GM10266 (cell line): ENCODE results near the gene LMLN.
"Not testable (repeated sequence)": the region's sequence is repeated elsewhere in the genome, so short reads cannot be mapped to it uniquely, and the experiment has no call there.

Experiments
- DNase-seq: peaks from one replicate; pipeline ENCODE4 v3.0.0; 2012; ENCODE audit errors: extremely low spot score
- CTCF ChIP-seq: IDR thresholded peaks from 2 replicates; pipeline ENCODE4 v1.5.1; 2012; ENCODE audit warnings: mild to moderate bottlenecking, low read depth; ENCODE audit not compliant: control insufficient read depth, insufficient read depth; ENCODE audit errors: missing control alignments

Gene LMLN

GRCh38 chr3:197959891-197960693 lies at the start of gene LMLN:
Gene LMLN, plus strand, starts transcription at chr3:197960217. Its CDS starts 29 bp downstream, at chr3:197960246.
- DNase-seq, result peak; percentile 95
- no peak for TF ChIP-seq CTCF

GRCh38 chr3:197912741-197913476 lies 47.1 kb upstream of the LMLN start:
- TF ChIP-seq CTCF, result no peak
- no peak for DNase-seq

DNA sequence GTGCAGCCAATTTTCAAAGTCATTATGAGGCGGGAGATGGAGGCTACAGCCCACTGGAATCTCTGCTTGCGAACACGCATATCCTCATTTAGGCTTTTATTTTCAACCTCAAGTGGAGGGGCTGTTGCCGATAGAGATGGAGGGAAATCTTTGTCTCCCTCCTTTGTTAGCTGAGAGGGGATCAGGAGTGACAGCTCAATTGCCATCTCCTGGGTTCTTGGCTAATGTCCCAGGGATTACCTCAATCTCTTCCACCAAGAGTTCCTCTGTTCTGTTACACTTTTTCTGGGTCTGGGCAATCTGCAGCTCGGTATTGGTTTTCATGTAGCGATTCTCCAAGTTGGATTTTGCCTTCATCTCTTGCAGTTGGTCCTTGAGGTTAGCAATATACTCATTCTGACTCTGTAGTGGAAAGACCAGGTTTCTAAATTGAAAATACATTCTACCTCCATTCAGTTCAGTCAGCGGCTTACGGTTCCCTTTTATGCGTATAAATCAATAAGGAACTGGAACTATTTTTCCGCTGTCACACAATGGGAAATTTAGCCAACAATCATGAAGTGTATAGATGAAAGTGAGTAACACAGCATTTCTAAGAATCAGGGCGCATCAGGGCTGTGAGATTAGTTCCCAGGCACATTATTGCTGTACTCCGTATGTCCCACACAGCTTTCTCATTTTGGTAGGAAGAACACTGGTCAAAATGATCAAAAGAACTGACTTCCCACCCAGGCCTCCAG lies 46.2 kb upstream of the LMLN start:
- no peak for TF ChIP-seq CTCF
- no peak for DNase-seq

DNA sequence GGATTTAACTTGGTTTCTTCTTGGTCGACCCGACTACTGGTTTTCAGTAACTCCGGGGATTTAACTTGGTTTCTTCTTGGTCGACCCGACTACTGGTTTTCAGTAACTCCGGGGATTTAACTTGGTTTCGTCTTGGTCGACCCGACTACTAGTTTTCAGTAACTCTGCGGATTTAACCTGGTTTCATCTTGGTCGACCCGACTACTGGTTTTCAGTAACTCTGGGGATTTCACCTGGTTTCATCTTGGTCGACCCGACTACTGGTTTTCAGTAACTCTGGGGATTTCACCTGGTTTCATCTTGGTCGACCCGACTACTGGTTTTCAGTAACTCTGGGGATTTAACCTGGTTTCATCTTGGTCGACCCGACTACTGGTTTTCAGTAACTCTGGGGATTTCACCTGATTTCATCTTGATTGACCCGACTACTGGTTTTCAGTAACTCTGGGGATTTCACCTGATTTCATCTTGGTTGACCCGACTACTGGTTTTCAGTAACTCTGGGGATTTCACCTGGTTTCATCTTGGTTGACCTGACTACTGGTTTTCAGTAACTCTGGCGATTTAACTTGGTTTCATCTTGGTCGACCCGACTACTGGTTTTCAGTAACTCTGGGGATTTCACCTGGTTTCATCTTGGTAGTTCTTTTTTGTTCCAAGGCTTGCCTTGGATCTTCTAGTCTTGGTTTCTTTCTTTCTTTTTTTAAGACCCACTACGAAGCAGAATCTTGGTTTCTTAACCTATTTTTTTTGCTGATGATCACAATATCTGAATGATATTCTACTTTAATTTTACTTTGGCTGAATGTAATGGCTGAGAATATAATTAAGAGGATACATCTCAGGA lies 38.4 kb upstream of the LMLN start:
- not testable (repeated sequence) for DNase-seq

GRCh38 chr3:197926418-197926817 lies 33.6 kb upstream of the LMLN start:
- TF ChIP-seq CTCF, result peak; percentile 13
- DNase-seq, result no peak

GRCh38 chr3:197927578-197927977 lies 32.4 kb upstream of the LMLN start:
- DNase-seq, result not testable (repeated sequence)

DNA sequence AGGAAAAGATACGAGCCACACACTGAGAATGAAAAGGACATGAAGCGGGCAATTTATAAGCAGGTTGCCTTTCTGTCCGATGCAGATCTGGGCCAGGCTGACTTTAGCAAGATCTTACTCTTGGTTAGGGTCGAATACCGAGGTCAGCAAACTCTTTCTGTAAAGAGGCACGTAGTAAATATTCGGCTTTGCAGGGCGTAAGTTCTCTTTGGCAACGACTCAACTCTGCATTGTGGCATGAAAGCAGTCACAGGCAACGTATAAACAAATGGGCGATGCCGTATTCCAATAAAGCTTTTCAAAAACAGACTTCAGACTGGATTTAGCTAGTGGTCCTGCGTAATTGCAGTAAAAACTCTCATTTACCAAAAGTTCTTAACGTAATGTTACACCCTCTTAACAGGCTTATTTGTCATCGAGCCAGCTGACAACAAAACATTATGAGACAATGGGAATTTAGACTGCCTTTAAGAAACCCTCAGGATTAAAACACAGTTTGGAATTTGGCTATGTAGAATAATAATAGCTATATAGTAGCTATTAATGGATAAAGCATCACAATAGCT lies 23.1 kb upstream of the LMLN start:
- TF ChIP-seq CTCF, result no peak
- DNase-seq, result no peak
